ENCODE data around the gene GRAMD1A.
"Not testable (repeated sequence)": the region's sequence is repeated elsewhere in the genome, so short reads cannot be mapped to it uniquely, and the experiment has no call there.

Gene GRAMD1A

GRCh38 chr19:34999498-35000337, at the start of gene GRAMD1A:
Gene GRAMD1A, plus strand, starts transcription at chr19:35000323. Its CDS starts 156 bp downstream, at chr19:35000479.
- DNase-seq, result peak; percentile 79 to 81

DNA sequence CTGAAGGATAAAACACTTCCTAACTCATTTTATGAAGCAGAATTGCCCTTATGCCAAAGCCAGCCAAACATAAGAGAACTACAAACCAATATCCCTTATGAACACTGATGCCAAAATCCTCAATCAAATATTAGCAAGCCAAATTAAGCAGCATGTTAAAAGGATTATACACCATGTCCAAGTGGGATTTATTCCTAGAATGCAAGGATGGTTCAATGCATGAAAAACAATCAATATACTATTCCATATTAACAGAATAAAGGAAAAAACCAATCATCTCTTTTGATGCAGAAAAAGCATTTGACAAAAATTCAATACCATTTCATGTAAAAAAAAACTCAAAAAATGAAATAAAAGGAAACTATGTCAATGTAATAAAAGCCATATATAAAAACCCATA, 47.0 kb upstream of the GRAMD1A start:
- DNase-seq, result no peak

DNA sequence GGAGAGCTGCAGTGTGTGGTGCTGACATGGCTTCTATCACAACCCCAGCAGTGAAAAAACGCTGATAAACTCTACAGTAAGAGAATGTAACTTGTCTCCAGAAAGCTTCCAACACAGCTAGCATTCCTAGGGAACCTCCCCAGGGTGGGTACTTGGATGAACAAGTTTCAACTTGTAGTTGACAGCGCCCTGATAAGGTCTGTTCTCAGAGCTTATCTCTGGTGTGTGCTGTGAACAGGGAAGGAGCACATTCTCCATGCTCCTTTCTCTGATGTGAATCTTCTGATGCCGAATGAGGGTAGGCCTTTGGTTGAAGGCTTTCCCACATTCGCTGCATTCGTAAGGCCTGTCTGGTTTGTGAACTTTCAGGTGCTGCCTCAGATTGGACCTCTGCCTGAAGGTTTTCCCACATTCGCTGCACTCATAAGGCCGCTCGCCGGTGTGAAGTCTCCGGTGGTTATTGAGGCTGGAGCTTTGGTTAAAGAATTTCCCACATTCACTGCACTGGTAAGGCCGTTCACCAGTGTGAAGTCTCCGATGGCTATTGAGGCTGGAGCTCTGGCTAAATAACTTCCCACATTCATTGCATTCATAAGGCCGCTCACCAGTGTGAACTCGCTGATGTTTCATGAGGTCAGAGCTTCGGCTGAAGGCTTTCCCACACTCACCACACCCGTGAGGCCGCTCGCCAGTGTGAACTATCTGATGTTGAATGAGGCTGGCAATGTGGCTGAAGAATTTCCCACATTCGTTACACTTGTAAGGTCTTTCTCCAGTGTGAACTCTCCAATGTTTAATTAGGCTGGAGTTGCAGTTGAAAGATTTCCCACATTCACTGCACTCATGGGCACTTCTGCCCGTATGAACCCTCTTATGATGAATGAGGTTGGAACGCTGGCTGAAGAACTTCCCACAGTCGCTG, 42.0 kb upstream of the GRAMD1A start:
- DNase-seq, result no peak

DNA sequence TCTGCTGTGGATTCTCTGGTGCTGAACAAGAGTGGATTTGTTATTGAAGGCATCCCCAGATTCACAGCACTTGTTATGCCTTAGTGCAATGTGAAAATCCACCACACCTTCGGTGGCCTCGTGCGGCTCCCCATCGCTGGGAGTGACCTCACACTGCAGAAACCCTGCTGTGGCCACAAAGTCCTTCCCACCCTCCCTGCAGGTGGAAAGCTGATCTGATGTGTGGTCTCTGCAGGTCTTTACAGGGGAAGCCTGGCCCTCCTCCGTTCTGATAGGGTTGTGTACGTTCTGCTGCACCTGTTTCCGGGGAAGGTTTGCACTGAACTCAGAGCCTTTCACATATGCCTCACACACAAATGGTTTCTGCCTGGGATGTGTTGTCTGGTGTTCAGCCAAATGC, 41.1 kb upstream of the GRAMD1A start:
- no peak for DNase-seq

- DNase-seq, result no peak
These were observed 39.9 kb upstream of the GRAMD1A start for GRCh38 chr19:34960103-34960805.

DNA sequence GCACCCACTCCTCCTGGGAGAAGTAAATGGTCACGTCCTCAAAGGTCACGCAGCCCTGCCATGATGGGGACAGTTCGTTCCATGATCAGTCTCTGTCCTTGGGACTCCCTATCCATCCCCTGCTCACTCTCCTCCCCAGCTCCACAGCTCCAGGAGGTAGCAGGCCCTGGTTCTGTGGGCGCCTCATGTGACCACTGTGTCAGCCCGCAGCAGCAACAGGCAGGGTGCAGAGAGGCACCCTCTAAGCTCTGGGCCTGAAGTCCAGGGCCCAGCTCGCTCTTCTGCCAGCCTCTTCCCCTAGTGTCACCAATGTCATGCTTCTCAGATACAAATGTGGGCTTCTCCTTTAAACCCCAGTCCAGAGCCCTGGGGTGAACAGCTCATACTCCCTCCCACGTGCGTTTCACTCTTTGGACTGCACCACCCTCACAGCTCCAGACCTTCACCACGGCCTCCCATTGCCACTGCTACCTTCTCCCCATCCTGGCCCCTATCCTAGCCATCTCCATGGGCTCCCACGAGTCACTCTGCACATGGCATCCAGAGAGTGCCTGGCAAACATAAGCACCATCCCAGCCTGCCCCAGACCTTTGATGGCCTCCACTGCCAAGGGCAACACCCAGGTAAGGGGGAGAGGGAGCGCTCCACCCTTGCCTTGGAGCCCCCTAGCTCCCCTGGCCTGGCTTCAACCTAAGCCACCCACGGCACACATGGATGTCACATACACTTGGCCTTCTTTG, 39.0 kb upstream of the GRAMD1A start:
- no peak for DNase-seq

DNA sequence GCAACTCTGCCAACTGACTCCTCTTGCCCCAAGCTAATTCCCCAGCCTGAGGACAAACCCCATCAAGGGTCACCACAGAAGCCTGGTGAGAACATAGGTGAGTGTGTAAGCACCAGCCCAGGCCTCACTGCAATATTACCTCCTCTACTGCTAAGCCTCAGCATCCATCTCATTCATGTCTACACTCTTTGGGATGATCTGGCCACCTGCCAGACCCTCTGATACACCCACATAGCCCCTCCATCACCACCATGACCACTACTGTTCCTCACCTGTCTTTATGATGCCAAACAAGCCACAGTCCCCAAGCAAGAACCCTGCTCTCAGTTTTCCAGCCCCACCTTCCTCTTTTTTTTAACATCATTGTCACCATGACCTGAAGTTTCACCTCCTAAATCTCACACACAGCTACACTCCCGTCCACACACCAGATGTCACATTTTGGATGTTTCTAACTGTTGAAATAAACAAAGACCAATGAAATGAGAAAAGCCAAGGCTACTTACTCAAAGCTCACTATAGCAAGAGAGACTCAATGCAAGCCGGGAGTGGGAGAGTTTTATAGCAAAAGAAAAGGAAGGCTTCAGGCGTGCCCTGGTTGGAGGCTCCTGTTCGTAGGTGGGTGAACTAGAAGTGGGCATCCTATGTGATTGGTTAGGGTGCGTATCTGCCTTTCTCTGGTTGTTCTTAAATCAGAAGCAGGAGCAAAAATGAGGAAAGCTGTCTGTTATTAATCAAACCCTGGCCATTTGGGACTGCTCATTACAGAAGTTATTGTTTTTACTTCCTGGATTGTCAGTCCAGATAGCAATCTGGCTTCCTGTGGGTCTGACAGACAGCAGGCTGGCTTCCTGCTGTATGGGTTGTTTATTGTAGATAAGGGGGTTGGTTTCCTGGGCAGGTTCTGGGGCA, 38.1 kb upstream of the GRAMD1A start:
- DNase-seq, result no peak

- peak in 1 of 2 donors; percentile 1 for DNase-seq
These were observed 37.2 kb upstream of the GRAMD1A start for GRCh38 chr19:34962687-34963572.

DNA sequence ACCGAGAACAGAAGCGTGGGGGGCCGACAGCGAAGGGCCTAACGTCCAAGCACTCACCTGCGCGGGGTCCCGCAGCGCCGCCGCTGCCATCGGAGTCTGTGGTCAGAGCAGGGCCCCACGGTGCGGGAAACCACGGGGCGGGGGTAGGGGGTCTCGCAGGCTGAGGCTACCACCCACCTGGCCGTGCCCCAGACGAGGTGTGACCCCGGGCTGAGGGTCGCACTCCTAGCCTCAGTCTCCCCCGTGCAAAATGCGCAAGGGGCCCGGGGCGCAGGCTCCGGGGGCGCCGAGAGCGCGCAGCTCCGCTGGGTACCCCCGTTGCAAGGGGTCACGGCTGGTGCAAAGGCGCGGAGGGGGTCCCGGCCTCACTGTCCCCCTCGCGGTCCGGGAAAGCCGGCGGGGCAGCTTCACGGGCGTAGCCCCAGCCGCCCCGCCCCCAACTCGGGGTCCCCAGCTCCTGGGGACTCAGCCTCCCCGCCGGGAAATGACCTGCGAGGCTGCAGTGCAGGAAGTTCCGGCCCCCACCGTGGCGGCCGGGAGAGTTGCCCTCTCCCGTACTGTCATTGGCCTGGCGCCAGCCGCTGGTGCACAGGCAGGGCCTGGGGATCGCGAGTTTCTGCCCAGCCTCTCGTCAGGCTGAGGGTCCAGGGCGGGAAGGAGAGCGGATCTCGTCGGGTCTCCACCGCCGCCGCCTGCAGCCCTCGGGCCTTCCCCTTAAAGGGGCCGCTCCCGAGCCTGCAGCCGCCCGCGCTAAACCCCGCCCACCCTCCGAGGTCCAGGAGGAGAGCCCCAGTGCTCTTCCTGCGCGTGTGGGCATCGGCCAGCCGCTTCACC, 36.3 kb upstream of the GRAMD1A start, which contains the start of gene ZNF792:
Gene ZNF792, minus strand, starts transcription at position 657 of the 834 bp plus-strand sequence. Its CDS starts 567 bp downstream, at position 90.
- DNase-seq, result peak; percentile 1 to 28

GRCh38 chr19:34964598-34964997, 35.5 kb upstream of the GRAMD1A start:
- no peak for DNase-seq

DNA sequence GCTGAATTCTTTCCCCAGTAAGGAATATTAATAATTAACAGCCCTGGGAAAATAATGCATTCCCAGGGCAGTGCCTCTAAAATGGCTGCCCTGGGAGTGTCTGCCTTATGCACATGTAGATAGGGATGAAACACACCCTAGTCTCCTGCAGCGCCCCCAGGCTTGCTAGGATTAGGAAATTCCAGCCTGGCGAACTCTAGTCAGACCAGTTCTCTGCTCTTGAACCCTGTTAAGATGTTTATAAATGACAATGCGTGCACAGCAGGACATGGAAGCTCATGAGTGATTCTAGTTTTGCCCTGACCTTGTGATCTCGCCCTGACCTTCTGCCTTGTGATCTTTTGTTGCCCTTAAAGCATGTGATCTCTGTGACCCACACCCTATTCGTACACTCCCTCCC, 34.6 kb upstream of the GRAMD1A start:
- DNase-seq, result not testable (repeated sequence)

DNA sequence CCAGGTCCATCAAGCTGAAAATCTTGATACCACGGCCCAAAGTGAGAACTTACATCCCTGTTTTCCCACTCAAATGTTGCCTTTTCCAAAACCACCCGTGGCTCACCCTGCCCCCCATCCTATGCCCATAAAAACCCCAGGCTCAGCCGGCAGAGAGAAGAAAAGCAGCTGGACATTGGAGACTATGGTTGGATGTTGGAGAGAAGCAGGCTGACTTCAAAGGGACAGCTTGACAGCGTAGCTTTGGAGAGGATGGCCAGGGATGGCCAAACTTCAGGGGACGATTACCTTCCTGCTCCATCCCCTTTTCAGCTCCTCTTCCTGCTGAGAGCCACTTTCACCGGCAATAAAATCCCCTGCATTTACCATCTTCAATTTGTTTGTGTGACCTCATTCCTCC, 32.6 kb upstream of the GRAMD1A start:
- DNase-seq, result no peak

DNA sequence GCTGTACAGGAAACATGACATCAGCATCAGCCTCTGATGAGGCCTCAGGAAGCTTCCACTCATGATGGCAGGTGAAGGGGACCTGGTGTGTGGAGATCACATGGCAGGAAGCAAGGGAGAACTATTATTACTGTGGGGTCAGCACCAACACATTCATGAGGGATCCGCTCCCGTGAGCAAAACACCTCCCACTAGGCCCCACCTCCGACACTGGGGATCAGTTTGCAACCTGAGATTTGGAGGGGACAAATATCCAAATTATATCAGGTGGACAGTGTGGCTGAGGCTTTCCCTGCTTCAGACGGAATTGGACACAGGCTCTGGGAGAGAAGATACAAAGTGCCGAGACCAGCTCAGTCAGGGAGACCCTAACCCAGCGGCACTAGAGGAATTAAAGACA, 30.4 kb upstream of the GRAMD1A start:
- DNase-seq, result no peak

- not testable (repeated sequence) for DNase-seq
These were observed 29.8 kb upstream of the GRAMD1A start for GRCh38 chr19:34970185-34970780.

DNA sequence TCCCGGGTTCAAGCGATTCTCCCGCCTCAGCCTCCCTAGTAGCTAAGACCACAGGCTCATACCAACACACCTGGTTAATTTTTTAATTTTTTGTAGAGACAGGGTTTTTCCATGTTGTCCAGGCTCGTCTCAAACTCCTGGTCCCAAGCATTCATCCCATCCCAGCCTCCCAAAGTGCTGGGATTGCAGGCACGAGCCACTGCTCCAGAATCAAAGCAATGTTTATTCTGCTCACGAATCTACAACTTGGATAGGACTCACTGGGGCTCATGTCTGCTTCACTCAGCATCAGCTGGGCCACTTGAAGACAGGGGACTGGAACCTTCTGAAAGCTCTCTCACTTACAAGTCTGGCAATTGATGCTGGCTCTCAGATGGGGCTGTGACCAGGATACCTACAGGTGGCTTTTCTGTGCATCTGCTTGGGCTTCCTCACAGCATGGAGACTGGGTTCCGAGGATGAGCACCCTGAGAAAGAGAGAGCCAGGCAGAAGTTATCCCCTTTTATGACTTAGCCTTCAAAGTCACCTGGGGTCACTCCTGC, 27.9 kb upstream of the GRAMD1A start:
- no peak for DNase-seq

DNA sequence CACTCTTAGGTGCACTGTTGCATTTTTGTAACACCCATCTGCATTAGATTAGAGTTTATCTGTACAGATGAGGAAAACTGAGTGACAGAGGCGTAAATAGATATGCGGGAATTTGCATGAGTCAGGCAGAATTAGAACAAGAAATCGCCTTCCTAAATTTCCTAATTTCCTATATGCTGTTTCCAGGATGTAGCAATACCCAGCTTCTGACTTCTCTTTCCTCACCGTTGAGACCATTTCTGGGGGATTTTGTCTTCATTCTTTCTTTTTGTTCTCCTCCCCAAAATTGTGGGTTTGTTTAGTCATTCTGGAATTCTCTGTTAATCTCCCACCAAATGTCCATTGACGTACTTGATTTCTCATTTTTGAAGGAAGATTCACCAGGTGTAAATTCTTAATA, 25.5 kb upstream of the GRAMD1A start:
- DNase-seq, result no peak

DNA sequence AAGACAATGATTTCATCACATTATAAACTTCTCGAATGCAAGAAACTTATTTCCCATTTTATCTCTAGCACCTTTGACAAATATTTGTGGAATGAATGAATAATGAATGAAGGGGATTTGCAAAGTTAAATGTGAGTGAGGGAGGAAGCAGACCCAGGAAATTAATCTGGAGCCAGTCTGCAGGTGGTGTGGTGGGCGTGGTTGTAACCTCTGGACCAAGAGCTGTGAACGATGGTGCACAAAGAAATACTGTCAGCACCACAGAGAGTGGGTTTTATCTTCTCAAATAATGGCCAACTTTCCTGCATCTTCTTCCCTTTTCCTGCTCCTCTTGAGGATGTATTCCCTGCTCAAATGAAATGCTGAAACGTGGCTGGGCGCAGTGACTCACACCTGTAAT, 25.1 kb upstream of the GRAMD1A start:
- no peak for DNase-seq

DNA sequence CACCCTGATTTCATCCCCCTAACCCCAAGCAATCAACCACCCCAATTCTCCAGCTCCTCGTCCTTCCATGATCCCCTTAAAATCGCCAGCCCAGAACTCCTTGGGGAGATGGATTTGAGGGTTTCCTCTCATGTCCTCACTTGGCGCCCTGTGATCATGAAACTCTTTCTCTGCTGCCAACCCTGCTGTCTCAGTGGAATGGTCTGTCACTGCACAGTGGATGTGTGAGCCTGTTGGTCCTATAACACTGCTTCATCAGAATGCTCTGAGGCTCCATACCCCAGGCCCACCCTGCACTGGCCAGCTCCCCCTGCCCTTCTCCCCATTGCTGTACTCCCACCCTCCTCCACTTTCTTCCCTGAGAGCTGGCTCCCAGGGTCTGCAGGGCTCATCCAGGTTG, 23.5 kb upstream of the GRAMD1A start:
- DNase-seq, result no peak
